HPDE6-E6E7 (cell line): ENCODE data around the gene LRP11.
A peak's percentile ranks its signal among the peaks of the same experiment; 100 is the strongest.
"Not testable (repeated sequence)": the region's sequence is repeated elsewhere in the genome, so short reads cannot be mapped to it uniquely, and the experiment has no call there.

Experiments
- DNase-seq: peaks from one replicate; pipeline ENCODE4 v3.0.0; 2011; ENCODE audit warnings: missing footprints; ENCODE audit errors: extremely low spot score

The LRP11 gene

DNA sequence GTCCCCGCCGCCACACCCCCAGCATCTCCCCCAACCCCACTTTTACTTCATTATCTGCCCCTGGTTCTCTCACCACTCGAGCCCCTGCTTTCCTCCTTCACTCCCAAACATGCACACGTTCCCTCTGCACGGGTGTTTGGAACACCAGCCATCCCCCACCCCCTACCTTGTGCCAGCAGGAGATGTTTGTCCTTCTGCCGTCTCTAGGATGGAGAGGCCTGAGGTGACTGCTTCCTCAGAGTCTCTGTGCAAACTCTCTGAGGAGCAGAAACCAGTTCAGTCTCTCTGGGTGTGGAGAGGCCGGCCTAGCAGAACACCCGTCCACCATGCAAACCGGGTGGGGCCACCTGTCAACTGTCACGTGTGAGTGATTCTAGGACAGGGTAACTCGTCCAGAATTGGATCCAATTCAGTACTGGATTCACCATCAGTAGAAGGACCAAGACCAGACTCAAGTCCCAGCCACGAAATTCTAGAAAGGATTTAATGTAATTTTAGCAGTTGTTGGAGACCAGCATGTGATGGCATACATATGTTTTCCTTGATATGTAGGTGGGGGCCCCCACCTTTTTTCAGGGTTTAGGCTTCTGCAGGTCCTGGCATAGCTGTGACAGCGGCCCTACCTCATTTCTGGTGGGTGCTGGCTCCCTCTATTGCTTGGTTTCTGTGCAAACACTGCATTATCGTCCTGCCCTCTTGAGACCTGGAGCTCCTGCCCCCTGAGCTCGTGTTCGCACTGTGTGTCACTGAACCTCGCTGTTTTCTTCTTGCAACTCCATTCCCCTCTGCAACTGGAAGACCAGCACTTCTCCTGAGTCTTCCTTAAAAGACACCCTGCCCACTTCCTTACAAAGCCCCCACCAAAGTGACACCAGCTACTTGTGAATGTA is 33.9 kb upstream of the LRP11 start, which contains the start of gene RAET1E:
Gene RAET1E (minus strand): TSS at position 259 of the 890 bp plus-strand sequence. CDS start 7,212 bp downstream, outside the sequence.
- no peak for DNase-seq

DNA sequence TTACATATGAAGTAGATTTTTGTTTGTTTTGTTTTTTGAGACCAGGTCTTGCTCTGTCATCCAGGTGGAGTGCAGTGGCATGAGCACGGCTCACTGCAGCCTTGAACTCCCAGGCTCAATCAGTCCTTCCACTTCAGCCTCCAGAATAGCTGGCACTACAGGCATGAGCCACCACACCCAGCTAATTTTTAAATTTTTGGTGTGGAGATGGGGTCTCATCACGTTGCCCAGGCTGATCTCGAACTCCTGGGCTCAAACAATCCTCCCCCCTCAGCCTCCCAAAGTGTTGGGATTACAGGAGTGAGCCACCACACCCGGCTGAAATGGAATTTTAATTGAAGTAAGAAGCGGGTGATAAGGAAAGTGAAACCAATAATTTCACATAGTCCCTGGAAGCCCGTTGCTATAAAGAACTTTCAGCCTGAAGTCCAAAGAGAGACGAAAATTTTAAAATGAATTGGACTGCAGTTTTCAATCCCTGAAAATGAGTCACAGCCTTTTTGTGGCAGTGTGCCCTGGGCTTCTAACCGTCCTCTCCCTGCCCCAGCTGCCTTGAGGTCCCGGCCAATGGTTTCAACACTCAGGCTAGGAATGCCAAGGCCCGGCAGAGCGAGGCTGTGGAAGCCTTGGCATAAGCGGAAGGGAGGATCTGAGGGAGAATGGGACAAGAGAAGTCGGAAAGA is 33.0 kb upstream of the LRP11 start:
- DNase-seq, result no peak

- DNase-seq, result no peak
These were observed 32.3 kb upstream of the LRP11 start for GRCh38 chr6:149896491-149896890.

GRCh38 chr6:149895833-149896271 is 31.7 kb upstream of the LRP11 start:
- no peak for DNase-seq

GRCh38 chr6:149895048-149895590 is 31.0 kb upstream of the LRP11 start:
- no peak for DNase-seq

GRCh38 chr6:149891864-149892263 is 27.7 kb upstream of the LRP11 start:
- DNase-seq, result not testable (repeated sequence)

- no peak for DNase-seq
These were observed 27.1 kb upstream of the LRP11 start for GRCh38 chr6:149891259-149891658.

- DNase-seq, result no peak
These were observed 26.5 kb upstream of the LRP11 start for GRCh38 chr6:149890629-149891045.

- DNase-seq, result no peak
These were observed 25.2 kb upstream of the LRP11 start for GRCh38 chr6:149889326-149889725.

DNA sequence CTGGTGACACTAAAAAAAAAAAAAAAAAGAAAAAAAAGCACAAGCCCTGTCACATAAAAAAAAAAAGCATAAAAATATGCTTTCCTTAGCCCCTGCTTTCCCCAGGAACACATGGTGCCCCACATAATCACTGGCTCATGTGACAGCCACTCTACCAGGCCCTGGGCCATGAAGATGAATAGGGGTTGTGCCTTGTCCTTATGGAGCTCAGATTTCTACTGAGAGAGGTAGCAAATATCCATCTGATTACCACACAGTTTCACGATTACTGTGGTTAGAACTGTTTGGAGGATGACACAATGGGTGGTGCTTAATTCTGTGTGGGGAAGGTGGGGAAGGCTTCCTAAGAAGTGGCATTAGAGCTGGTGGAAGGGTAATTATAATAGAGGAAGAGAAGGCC is 24.5 kb upstream of the LRP11 start:
- no peak for DNase-seq

DNA sequence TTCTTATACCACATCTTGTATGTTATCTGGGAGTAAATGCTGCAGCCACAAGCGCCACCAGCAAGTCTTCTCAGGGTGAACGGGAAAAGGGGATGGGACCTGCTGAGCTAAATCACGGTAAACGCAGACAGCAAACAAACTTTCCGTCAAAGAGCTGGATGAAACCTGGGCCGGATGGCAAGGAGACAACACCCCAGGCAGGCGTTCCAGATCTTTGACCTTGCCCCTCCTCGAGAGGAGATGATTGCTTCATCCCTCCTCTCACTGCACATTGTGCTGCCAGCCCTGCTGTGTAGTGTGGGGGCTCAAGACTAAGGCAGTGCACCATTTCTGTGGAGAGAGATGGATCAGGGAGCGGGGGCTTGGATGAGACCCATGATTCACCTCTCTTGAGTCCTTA is 23.9 kb upstream of the LRP11 start:
- no peak for DNase-seq

DNA sequence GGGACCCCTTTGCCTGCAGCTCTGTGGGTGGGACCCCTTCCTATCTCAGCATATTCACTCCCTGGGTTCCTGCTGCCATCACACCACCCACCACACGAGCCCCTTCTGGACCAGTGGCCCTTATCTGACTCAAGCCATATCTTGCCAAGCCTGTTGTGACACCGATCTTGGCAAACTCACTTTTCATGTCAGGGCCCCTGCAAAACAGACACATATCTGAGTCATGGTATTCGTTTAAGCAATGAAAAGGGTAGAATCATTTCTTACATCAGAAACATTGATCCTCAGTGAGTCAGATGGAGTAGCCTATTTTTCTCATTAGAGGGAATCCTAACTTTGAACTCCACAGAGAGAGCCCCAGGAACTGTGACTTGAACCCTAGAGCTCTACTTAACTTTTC is 23.2 kb upstream of the LRP11 start:
- peak; percentile 83 for DNase-seq

GRCh38 chr6:149885888-149886287 is 21.7 kb upstream of the LRP11 start:
- DNase-seq, result no peak

- no peak for DNase-seq
These were observed 20.5 kb upstream of the LRP11 start for GRCh38 chr6:149884617-149885016.

DNA sequence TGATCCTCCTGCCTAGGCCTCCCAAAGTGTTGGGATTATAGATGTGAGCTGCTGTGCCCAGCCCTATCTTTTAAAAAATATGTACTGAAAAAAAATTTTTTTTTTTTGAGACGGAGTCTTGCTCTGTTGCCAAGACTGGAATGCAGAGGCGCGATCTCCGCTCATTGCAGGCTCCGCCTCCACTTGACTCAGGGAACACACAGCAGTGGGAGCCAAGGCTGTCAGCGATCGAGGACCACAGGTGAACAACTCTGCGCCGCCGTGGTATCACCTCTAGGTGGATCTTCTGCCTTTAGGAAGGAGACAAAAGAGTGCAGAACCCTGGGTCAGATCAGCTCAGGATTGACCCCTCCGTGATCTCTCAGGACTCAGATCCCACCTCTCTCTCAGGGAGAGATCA is 20.1 kb upstream of the LRP11 start:
- DNase-seq, result no peak

- no peak for DNase-seq
These were observed 17.7 kb upstream of the LRP11 start for GRCh38 chr6:149881860-149882259.

GRCh38 chr6:149881066-149881766 is 17.1 kb upstream of the LRP11 start:
- DNase-seq, result no peak

DNA sequence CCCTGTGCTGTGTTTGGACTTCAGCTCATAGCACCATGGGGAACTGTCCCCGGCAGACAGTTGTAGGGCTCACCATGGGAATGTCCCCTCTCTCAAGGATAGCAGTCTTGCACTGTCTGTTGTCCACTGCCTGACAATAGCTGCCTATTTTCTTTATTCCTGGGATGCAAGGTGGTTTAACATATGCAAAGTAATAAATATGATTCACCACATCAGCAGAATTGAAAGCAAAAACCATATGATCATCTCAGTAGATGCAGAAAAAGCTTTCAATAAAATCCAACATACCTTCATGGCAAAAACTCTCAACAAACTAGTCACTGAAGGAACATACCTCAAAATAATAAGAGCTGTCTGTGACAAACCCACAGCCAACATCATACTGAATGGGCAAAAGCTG is 13.5 kb upstream of the LRP11 start:
- no peak for DNase-seq

- DNase-seq, result no peak
These were observed 12.2 kb upstream of the LRP11 start for GRCh38 chr6:149876241-149876933.

GRCh38 chr6:149872233-149872632 is 8.1 kb upstream of the LRP11 start:
- no peak for DNase-seq

GRCh38 chr6:149871182-149871581 is 7.0 kb upstream of the LRP11 start:
- no peak for DNase-seq
